Measurements from ENCODE around the gene CIB2.

The CIB2 gene

GRCh38 chr15:78076231-78077052 is 54.8 kb downstream of the CIB2 start:
- in situ Hi-C loops (cut with HindIII; ENCODE audit: low pct_ligation_motif_present, low pct_unique_long_range_greater_than_20kb, low sequenced_read_pairs) = no loop called here
- DNase-seq = no peak

DNA sequence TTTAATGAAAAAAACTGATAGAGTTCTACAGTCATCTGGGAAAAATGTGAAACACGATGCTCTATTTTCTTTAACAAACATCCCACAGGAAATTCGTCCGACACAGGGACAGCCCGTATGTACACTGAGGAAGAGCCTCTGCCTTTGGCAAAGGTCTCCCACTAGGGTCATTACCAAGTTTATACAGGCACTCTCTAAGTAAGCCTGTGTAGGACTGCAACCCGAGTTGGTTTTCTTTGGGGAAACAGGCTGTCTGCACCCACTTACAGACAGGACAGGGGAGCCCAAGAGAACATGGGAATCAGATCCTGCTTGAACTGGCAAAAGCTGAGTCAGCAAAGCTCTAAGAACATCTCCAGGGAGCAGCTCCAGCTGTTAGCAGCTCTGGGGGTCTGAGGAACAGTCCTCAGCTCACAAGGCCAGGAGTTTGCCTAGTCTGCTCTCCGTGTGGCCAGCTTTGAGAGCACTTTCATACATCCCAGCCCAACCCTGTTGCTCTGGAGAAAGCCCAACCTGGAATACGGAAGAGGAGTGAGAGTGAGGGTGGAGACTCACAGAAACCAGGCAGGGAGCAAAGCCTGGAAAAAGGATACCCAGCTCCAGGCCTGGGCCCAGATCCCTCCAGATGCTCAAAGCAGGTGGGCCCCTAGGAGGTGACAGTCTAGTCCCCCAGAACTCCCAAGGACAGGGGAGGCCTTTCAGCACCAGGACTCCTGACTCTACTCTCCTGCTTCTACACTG is 55.6 kb downstream of the CIB2 start:
- in situ Hi-C loops (cut with HindIII; ENCODE audit: low pct_ligation_motif_present, low pct_unique_long_range_greater_than_20kb, low sequenced_read_pairs) = no loop called here
- no peak for DNase-seq

DNA sequence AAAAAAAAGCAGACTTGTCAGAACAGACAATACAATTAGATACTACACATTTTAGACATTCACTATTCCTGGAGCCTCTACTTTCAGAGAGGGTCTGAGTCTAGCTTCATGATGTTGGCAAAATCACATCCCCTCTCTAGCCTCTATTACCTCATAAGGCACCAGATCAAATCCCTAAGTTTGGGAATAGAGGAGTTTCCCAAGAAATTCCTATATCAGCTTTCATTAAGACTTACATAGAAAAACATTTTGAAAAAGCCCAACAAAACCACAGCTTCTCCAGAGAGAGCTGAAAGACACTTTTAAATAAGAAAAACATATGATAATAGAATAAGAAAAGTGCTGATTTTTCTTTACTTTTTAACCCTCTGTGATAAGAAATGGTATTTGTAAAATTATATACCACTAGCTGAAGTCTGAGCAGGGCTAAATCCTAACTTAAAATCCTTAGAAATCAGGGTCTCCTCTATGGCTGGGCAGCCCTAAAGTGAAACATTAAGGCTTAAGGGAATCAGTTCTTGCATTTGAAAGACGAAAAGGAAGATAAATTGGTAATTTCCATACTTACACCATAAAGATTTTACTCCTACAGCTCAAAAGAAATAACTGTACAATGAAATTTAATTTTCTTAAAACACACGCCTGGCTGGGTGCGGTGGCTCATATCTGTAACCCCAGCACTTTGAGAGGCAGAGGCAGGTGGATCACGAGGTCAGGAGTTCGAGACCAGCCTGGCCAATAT is 58.0 kb downstream of the CIB2 start:
- in situ Hi-C loops (cut with HindIII; ENCODE audit: low pct_ligation_motif_present, low pct_unique_long_range_greater_than_20kb, low sequenced_read_pairs) = no loop called here
- no peak for DNase-seq

DNA sequence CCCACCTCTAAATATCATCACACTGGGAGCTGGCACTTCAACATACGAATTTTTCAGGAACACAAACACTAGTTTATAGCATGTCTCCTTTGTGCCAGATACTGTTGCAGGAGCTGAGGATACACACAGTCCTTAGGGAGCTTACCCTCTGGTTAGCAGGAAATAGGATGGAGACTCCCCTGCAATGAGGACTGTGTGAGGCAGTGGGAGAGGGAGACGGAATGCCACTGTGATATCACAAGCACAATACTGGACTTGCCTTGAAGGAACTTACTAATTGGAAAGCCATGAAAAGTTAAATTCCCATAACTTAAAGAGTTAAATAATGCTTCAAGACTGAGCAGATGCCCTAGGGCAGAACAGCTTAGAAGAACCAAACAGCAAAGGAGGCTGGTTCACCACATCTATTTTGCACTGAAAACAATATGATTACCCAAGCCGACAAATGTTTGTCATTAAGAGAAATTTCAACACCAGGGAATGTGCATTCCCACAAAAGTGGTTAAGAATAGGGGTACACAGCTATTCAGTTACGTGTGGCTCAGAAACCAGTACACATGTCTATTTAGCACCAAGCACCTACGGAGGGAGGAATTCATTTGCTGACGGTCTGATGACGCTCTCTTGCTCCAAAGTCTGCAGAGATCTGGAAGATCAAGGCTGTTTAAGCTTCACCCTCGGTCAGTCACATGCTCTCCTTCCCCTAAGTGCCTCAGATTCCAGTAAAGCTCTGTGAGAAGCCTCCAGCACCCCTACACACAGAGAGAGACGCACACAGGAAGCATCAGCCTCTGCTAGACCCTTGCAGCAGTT is 59.0 kb downstream of the CIB2 start:
- DNase-seq = no peak
- in situ Hi-C loops (cut with HindIII; ENCODE audit: low pct_ligation_motif_present, low pct_unique_long_range_greater_than_20kb, low sequenced_read_pairs) = no loop called here

DNA sequence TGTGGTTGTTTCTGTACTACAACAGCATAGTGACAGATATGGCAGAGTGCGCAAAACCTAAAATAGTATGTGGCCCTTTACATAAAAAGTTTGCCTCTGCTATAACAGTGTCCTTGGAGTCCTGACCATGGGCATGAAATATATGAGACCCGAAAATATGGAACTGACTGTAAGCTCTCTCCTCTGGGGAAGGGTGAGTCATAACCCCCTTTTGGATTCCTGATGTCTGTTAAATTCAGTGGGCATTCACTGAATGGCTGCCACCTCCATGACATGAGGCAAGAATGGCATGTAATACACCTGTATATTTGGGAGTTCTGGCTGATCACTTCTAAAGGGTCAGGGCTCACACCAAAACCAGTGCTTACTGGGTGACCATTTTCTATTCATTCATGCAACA is 59.9 kb downstream of the CIB2 start:
- in situ Hi-C loops (cut with HindIII; ENCODE audit: low pct_ligation_motif_present, low pct_unique_long_range_greater_than_20kb, low sequenced_read_pairs) = no loop called here

GRCh38 chr15:78070049-78070700 is 61.1 kb downstream of the CIB2 start:
- in situ Hi-C loops (cut with HindIII; ENCODE audit: low pct_ligation_motif_present, low pct_unique_long_range_greater_than_20kb, low sequenced_read_pairs) = no loop called here
- DNase-seq = no peak

More for the DNA sequence above, 59.9 kb downstream of the CIB2 start:
- DNase-seq = no peak

DNA sequence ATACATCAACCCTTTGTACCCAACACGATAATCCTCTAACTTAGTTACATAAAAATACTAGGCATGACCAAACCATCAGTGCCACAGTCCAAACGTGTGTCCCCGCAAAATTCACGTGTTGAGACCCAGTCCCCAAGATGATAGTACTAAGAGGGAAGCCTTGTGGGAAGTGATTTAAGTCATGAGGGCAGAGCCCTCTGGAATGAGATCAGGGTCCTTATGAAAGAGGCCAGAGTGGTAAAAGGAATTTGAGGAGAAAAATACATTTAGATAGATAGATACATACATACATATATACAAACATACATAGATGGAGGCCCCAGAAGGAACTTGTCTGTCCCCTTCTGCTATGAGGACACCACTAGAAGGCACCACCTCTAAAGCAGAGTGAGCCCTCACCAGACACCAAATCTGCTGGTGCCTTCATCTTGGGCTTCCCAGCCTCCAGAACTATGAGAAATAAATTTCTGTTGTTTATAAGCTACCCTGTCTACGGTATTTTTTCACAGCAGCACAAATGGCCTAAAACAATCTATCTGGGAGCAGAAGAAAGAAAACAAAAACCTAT is 61.7 kb downstream of the CIB2 start:
- in situ Hi-C loops (cut with HindIII; ENCODE audit: low pct_ligation_motif_present, low pct_unique_long_range_greater_than_20kb, low sequenced_read_pairs) = no loop called here
- no peak for DNase-seq

DNA sequence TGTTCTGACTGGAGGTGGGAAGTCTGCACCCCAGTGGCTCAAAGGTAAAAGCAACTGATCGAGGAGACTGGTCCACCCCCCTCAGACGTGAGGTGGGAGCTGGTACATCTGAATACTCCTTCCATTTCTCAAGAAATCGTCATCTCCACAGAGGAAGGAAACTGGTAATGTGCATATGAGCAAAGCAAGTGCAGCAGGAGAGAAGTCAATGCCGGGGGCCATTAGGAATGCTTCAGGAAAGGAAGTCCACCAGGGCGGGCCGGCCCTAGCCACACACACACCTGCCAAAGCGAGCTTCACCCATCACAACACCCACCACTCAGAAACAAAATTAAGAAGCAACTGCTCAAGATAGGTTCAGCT is 62.2 kb downstream of the CIB2 start:
- DNase-seq = no peak
- in situ Hi-C loops (cut with HindIII; ENCODE audit: low pct_ligation_motif_present, low pct_unique_long_range_greater_than_20kb, low sequenced_read_pairs) = no loop called here

- DNase-seq = no peak
- in situ Hi-C loops (cut with HindIII; ENCODE audit: low pct_ligation_motif_present, low pct_unique_long_range_greater_than_20kb, low sequenced_read_pairs) = no loop called here
Measured at GRCh38 chr15:78067328-78068228, 63.7 kb downstream of the CIB2 start.

GRCh38 chr15:78065973-78066946 is 65.0 kb downstream of the CIB2 start:
- peak; percentile 10 for DNase-seq
- in situ Hi-C loops (cut with HindIII; ENCODE audit: low pct_ligation_motif_present, low pct_unique_long_range_greater_than_20kb, low sequenced_read_pairs) = no loop called here

DNA sequence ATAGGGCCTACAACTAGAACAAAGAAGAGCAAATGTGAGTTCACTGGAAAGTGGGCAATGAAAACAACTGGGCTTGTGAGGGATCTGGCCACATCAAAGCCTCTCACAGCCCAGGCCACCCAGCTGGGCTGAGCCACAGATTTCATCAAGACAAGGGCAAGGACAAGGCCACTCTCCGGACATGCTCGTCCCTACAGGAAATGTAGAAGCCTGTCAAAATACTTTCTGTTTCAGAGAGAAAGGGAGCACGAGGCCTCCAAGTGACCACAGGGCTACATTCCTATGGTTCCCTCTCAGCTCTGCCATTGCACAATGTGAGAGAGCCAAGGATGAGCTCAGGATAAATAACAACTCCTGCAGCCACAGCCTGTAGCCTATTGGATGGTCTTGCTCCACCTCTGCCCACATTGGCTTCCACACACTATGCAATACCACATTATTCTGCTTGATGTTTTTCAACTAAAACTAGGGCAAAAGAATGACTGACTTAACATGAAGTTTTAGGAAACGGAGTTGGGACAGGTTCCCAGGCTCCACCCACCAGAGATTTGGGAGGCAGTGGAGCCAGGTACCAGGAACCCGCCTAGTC is 65.9 kb downstream of the CIB2 start:
- peak; percentile 90 for DNase-seq
- in situ Hi-C loops (cut with HindIII; ENCODE audit: low pct_ligation_motif_present, low pct_unique_long_range_greater_than_20kb, low sequenced_read_pairs) = no loop called here

DNA sequence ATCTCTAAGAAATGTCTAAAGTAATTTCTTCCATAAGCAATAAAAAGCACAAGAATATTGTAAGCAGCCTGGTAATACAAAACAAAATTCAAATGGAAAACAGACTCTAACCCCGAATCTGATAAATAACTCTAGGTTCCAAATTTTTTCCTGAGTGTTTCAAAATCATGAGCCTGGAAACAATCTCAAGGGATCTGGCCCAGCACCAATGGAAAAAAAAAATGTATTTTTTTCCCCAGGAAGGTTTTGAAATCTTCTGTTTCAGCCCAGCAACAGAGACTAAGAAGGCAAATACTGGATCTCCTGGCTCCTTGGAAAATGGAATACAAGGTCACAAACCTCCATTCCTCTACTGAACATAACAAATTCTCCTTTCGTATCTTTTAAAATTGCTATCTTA is 66.7 kb downstream of the CIB2 start:
- no peak for DNase-seq
- in situ Hi-C loops (cut with HindIII; ENCODE audit: low pct_ligation_motif_present, low pct_unique_long_range_greater_than_20kb, low sequenced_read_pairs) = no loop called here

DNA sequence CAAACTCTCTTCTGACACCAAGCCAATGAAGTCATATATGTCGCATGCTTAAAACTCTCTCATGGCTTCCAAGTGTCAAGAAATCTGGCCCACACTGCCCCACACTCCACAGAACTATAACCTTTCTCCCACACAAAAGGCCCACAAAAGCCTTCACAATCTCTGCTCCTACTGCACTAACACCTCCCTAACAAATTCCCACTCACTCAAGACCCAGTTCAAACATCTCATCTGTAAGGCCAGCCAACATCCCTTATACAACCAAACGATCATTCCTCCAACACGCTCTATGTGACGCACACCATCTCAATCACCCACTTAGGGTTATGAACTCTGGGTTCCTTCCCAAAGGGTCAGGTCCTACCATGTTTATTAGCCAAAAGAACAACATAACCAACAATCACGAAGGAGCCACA is 67.3 kb downstream of the CIB2 start:
- in situ Hi-C loops (cut with HindIII; ENCODE audit: low pct_ligation_motif_present, low pct_unique_long_range_greater_than_20kb, low sequenced_read_pairs) = no loop called here

GRCh38 chr15:78063217-78063616 is 68.0 kb downstream of the CIB2 start:
- DNase-seq = no peak
- in situ Hi-C loops (cut with HindIII; ENCODE audit: low pct_ligation_motif_present, low pct_unique_long_range_greater_than_20kb, low sequenced_read_pairs) = no loop called here

More for the DNA sequence above, 67.3 kb downstream of the CIB2 start:
- DNase-seq = no peak

- peak; percentile 41 for DNase-seq
- in situ Hi-C loops (cut with HindIII; ENCODE audit: low pct_ligation_motif_present, low pct_unique_long_range_greater_than_20kb, low sequenced_read_pairs) = no loop called here
Measured at GRCh38 chr15:78061963-78062427, 69.2 kb downstream of the CIB2 start.

Data from ACHN (cell line).